NCI-H1436 (cell line): ENCODE results near the gene EPS8.
"Not testable (repeated sequence)": the region's sequence is repeated elsewhere in the genome, so short reads cannot be mapped to it uniquely, and the experiment has no call there.

Experiments used
- DNase-seq: peaks from one replicate; lab custom pipeline; 2025; lab: John Stamatoyannopoulos, UW

EPS8 gene

GRCh38 chr12:15646581-15646980 is 142.6 kb downstream of the EPS8 start:
- no peak for DNase-seq

GRCh38 chr12:15644700-15645099 is 144.5 kb downstream of the EPS8 start:
- DNase-seq = no peak

GRCh38 chr12:15638231-15638630 is 151.0 kb downstream of the EPS8 start:
- DNase-seq = no peak

- DNase-seq = no peak
These were observed 152.9 kb downstream of the EPS8 start for GRCh38 chr12:15636060-15636890.

GRCh38 chr12:15634010-15634683 is 155.0 kb downstream of the EPS8 start:
- DNase-seq = no peak

GRCh38 chr12:15633201-15633600 is 156.0 kb downstream of the EPS8 start:
- DNase-seq = no peak

- no peak for DNase-seq
These were observed 156.5 kb downstream of the EPS8 start for GRCh38 chr12:15632708-15633107.

GRCh38 chr12:15631007-15631715 is 158.0 kb downstream of the EPS8 start:
- no peak for DNase-seq

GRCh38 chr12:15629761-15630160 is 159.4 kb downstream of the EPS8 start:
- DNase-seq = no peak

GRCh38 chr12:15629108-15629507 is 160.1 kb downstream of the EPS8 start:
- DNase-seq = no peak

GRCh38 chr12:15627995-15628945 is 160.9 kb downstream of the EPS8 start:
- no peak for DNase-seq

- DNase-seq = no peak
These were observed 164.1 kb downstream of the EPS8 start for GRCh38 chr12:15625075-15625474.

- DNase-seq = no peak
These were observed 168.2 kb downstream of the EPS8 start for GRCh38 chr12:15620741-15621539.

GRCh38 chr12:15616495-15616894 is 172.7 kb downstream of the EPS8 start:
- not testable (repeated sequence) for DNase-seq

- DNase-seq = no peak
These were observed 175.2 kb downstream of the EPS8 start for GRCh38 chr12:15613981-15614380.

GRCh38 chr12:15608941-15609340 is 180.2 kb downstream of the EPS8 start:
- DNase-seq = no peak

GRCh38 chr12:15608406-15608805 is 180.8 kb downstream of the EPS8 start:
- DNase-seq = no peak

GRCh38 chr12:15605881-15606590 is 183.2 kb downstream of the EPS8 start:
- no peak for DNase-seq

- no peak for DNase-seq
These were observed 185.6 kb downstream of the EPS8 start for GRCh38 chr12:15603474-15604085.
